Neural progenitor cell (in vitro differentiated cells): Measurements from ENCODE around the gene GPR156.

Experiments used
- EZH2 ChIP-seq: fragments of 200-600 bp; sonication (generic); IDR thresholded peaks from 2 replicates; pipeline ENCODE4 v1.6.1; 2017; ENCODE audit warnings: antibody characterized with exemption, mild to moderate bottlenecking, moderate library complexity
- EZH2phosphoT487 ChIP-seq: fragments of 200-600 bp; sonication (generic); IDR thresholded peaks from 2 replicates; pipeline ENCODE4 v1.6.1; 2017; ENCODE audit warnings: antibody characterized with exemption
- TF ChIP-seq, protein P1 (sequence below): fragments of 200-600 bp; sonication (generic); IDR thresholded peaks from 2 replicates; pipeline ENCODE4 v1.5.1; 2017; ENCODE audit warnings: antibody characterized with exemption, mild to moderate bottlenecking

DNA sequence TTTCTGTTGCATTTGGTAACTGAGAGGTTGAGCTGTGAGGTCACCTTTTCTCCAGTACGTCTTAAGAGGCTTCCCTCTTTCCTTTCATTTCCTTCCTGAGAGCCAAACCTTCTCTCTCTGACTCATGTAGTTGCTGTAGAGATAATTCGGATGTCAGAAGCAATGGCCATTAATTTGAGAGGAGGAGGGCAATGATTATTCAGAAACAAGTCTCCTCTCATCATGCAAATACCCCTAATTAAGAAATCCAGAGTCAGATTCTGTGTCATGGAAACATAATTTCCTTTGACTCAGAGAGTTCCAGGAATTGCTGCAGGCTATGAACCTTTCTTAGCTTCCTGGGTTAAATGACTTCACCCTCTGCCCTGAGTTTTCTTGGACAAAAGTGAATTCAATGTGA, 131.7 kb downstream of the GPR156 start:
- TF ChIP-seq, protein P1, sequence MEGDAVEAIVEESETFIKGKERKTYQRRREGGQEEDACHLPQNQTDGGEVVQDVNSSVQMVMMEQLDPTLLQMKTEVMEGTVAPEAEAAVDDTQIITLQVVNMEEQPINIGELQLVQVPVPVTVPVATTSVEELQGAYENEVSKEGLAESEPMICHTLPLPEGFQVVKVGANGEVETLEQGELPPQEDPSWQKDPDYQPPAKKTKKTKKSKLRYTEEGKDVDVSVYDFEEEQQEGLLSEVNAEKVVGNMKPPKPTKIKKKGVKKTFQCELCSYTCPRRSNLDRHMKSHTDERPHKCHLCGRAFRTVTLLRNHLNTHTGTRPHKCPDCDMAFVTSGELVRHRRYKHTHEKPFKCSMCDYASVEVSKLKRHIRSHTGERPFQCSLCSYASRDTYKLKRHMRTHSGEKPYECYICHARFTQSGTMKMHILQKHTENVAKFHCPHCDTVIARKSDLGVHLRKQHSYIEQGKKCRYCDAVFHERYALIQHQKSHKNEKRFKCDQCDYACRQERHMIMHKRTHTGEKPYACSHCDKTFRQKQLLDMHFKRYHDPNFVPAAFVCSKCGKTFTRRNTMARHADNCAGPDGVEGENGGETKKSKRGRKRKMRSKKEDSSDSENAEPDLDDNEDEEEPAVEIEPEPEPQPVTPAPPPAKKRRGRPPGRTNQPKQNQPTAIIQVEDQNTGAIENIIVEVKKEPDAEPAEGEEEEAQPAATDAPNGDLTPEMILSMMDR: no peak
- no peak for TF ChIP-seq EZH2
- no peak for TF ChIP-seq EZH2phosphoT487
